Mucosa of rectum (tissue), 2 donors: ENCODE data around the gene CCDC97.
"Not testable (repeated sequence)": the region's sequence is repeated elsewhere in the genome, so short reads cannot be mapped to it uniquely, and the experiment has no call there.

Experiments
- H3K27ac ChIP-seq, 2 donors: one replicate each; pipeline ENCODE4 v1.7.0; 2013; ENCODE audit warnings: inconsistent platforms in 2 of 2, low read depth in 2 of 2, low read length in 2 of 2
- H3K27me3 ChIP-seq, 2 donors: one replicate each; pipeline ENCODE4 v1.7.0; 2013; ENCODE audit warnings: low read length in 2 of 2; ENCODE audit not compliant: control insufficient read depth in 2 of 2, insufficient read depth in 2 of 2
- H3K36me3 ChIP-seq, 2 donors: one replicate each; pipeline ENCODE4 v1.7.0; 2013; ENCODE audit warnings: low read length in 2 of 2; ENCODE audit not compliant: control insufficient read depth in 2 of 2, insufficient read depth in 2 of 2
- H3K4me1 ChIP-seq, 2 donors: one replicate each; pipeline ENCODE4 v1.7.0; 2013; ENCODE audit warnings: low read length in 2 of 2, mild to moderate bottlenecking in 1 of 2; ENCODE audit not compliant: control insufficient read depth in 2 of 2, insufficient read depth in 2 of 2
- H3K4me3 ChIP-seq, 2 donors: one replicate each; pipeline ENCODE4 v1.7.0; 2013; ENCODE audit warnings: low read length in 2 of 2
- H3K9ac ChIP-seq, 2 donors: one replicate each; pipeline ENCODE4 v1.7.0; 2013; ENCODE audit warnings: low read length in 2 of 2, low read depth in 1 of 2, mild to moderate bottlenecking in 1 of 2
- H3K9me3 ChIP-seq, 2 donors: one replicate each; pipeline ENCODE4 v1.7.0; 2013; ENCODE audit warnings: low read length in 2 of 2; ENCODE audit not compliant: control insufficient read depth in 2 of 2
- donor health status: healthy.
- donor health status: Normal muscosa, but diverticular disease.

The CCDC97 gene

DNA sequence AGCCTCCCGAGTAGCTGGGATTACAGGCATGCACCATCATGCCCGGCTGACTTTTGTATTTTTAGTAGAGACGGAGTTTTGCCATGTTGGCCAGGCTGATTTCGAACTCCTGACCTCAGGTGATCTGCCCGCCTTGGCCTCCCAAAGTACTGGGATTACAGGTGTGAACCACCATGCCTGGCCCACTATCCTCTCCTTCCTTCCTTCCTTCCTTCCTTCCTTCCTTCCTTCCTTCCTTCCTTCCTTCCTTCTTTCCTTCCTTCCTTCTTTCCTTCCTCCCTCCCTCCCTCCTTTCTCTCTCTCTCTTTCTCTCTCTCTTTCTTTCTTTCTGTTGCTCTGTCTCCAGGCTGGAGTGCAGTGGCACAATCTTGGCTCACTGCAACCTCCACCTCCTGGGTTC is 61.1 kb downstream of the CCDC97 start:
- H3K9me3 ChIP-seq, H3K27ac ChIP-seq, H3K9ac ChIP-seq, H3K36me3 ChIP-seq, H3K27me3 ChIP-seq, H3K4me3 ChIP-seq: not testable (repeated sequence)
- peaks cover 9 to 10% of the 10 kb centered on the region in 2 donors for H3K4me1 ChIP-seq

DNA sequence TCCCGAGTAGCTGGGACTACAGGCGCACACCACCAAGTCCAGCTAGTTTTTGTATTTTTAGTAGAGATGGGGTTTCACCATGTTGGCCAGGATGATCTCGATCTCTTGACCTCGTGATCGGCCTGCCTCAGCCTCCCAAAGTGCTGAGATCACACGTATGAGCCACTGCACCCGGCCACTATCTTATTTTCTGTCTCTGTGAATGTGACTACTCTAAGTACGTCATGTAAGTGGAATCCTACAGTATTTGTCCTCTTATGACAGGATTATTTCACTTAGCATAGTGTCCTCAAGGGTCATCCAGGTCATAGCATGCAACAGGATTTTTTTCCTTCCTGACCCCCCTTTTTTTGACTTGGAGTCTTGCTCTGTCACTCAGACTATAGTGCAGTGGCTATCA is 61.6 kb downstream of the CCDC97 start:
- Histone ChIP-seq H3K27ac (no peak overlapping the region), H3K36me3 (no peaks in the 10 kb centered on the region), H3K4me1 (peaks cover 9 to 13% of the 10 kb centered on the region in 2 donors), H3K9me3 (no peaks in the 10 kb centered on the region), H3K4me3 (no peak overlapping the region), H3K27me3 (no peaks in the 10 kb centered on the region), H3K9ac (no peak overlapping the region)

GRCh38 chr19:41372501-41372900 is 62.5 kb downstream of the CCDC97 start:
- Histone ChIP-seq H3K27ac (no peak overlapping the region), H3K27me3 (no peaks in the 10 kb centered on the region), H3K9ac (no peak overlapping the region), H3K9me3 (no peaks in the 10 kb centered on the region), H3K36me3 (no peaks in the 10 kb centered on the region), H3K4me1 (peaks cover 9 to 13% of the 10 kb centered on the region in 2 donors), H3K4me3 (no peak overlapping the region)

DNA sequence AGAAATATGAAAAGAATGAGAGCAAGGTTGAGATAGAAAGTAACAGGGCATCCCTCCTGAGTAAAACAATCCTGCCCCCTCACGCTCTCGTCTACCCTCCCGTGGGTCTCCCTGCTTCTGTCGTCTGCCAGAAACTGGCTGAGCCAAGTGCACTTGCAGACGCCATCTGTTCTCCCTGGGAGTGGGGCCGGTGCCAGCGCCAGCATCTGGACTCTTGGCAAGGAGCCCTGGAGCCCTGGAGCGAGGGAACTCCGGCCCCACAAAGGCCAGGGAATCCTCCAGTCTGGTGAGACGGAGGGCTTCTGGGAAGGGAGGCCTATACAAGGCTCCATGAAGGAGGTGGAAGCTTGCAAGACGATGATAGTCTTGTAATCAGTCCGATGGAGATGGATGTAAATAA is 64.0 kb downstream of the CCDC97 start:
- H3K27ac ChIP-seq, result no peak overlapping the region
- H3K4me3 ChIP-seq, result no peak overlapping the region
- no peaks in the 10 kb centered on the region for H3K36me3 ChIP-seq
- H3K9me3 ChIP-seq, result no peaks in the 10 kb centered on the region
- H3K9ac ChIP-seq, result peak overlapping the region in 1 of 2 donors; percentile 24
- peaks cover 6 to 8% of the 10 kb centered on the region in 2 donors for H3K4me1 ChIP-seq
- H3K27me3 ChIP-seq, result no peaks in the 10 kb centered on the region
